ENCODE data around the gene UGGT2. TPM values are rescaled to one million over a fixed set of nuclear protein-coding genes. Genes with fewer than 3 reads are reported as not detected.
A peak's percentile ranks its signal among the peaks of the same experiment; 100 is the strongest.
"Not testable (repeated sequence)": the region's sequence is repeated elsewhere in the genome, so short reads cannot be mapped to it uniquely, and the experiment has no call there.

The UGGT2 gene
- total RNA-seq, 1 experiment from 2014 or later, result 14.5 TPM

- DNase-seq, result no peak
- Histone ChIP-seq H3K4me3 (ENCODE audit: insufficient read depth, low read depth, low read length) (no peak overlapping the region), H3K27me3 (ENCODE audit: control insufficient read depth, insufficient read depth, low read length) (no peaks in the 10 kb centered on the region), H3K36me3 (replicated peaks; ENCODE audit: control insufficient read depth, insufficient read depth, low read length) (no peaks in the 10 kb centered on the region)
These were observed 18.3 kb upstream of the UGGT2 start for GRCh38 chr13:96071504-96071903.

- Histone ChIP-seq H3K4me3 (ENCODE audit: insufficient read depth, low read depth, low read length) (no peak overlapping the region), H3K27me3 (ENCODE audit: control insufficient read depth, insufficient read depth, low read length) (no peaks in the 10 kb centered on the region), H3K36me3 (replicated peaks; ENCODE audit: control insufficient read depth, insufficient read depth, low read length) (no peaks in the 10 kb centered on the region)
- no peak for DNase-seq
These were observed 15.5 kb upstream of the UGGT2 start for GRCh38 chr13:96068729-96069128.

GRCh38 chr13:96065849-96066248, 12.6 kb upstream of the UGGT2 start:
- no peak for DNase-seq
- Histone ChIP-seq H3K27me3 (ENCODE audit: control insufficient read depth, insufficient read depth, low read length) (no peaks in the 10 kb centered on the region; the same call in 1 of the 2 replicates), H3K36me3 (replicated peaks; ENCODE audit: control insufficient read depth, insufficient read depth, low read length) (no peaks in the 10 kb centered on the region), H3K4me3 (ENCODE audit: insufficient read depth, low read depth, low read length) (no peak overlapping the region)

GRCh38 chr13:96052656-96053002, 572 bp downstream of the UGGT2 start:
- no peak for DNase-seq
- Histone ChIP-seq H3K4me3 (ENCODE audit: insufficient read depth, low read depth, low read length) (peak overlapping the region; percentile 96), H3K36me3 (replicated peaks; ENCODE audit: control insufficient read depth, insufficient read depth, low read length) (no peaks in the 10 kb centered on the region), H3K27me3 (ENCODE audit: control insufficient read depth, insufficient read depth, low read length) (no peaks in the 10 kb centered on the region)

GRCh38 chr13:96051946-96052345, 1.3 kb downstream of the UGGT2 start:
- DNase-seq; H3K27me3 ChIP-seq (ENCODE audit: control insufficient read depth, insufficient read depth, low read length); H3K4me3 ChIP-seq (ENCODE audit: insufficient read depth, low read depth, low read length); H3K36me3 ChIP-seq (replicated peaks; ENCODE audit: control insufficient read depth, insufficient read depth, low read length): not testable (repeated sequence)

GRCh38 chr13:96051491-96051890, 1.7 kb downstream of the UGGT2 start:
- not testable (repeated sequence) for H3K36me3 ChIP-seq (replicated peaks; ENCODE audit: control insufficient read depth, insufficient read depth, low read length); H3K4me3 ChIP-seq (ENCODE audit: insufficient read depth, low read depth, low read length); H3K27me3 ChIP-seq (ENCODE audit: control insufficient read depth, insufficient read depth, low read length); DNase-seq

- not testable (repeated sequence) for DNase-seq; H3K4me3 ChIP-seq (ENCODE audit: insufficient read depth, low read depth, low read length); H3K27me3 ChIP-seq (ENCODE audit: control insufficient read depth, insufficient read depth, low read length); H3K36me3 ChIP-seq (replicated peaks; ENCODE audit: control insufficient read depth, insufficient read depth, low read length)
These were observed 2.2 kb downstream of the UGGT2 start for GRCh38 chr13:96050955-96051354.

GRCh38 chr13:96046449-96047126, 6.6 kb downstream of the UGGT2 start:
- not testable (repeated sequence) for H3K27me3 ChIP-seq (ENCODE audit: control insufficient read depth, insufficient read depth, low read length); H3K36me3 ChIP-seq (replicated peaks; ENCODE audit: control insufficient read depth, insufficient read depth, low read length); H3K4me3 ChIP-seq (ENCODE audit: insufficient read depth, low read depth, low read length); DNase-seq

- no peaks in the 10 kb centered on the region for H3K27me3 ChIP-seq (ENCODE audit: control insufficient read depth, insufficient read depth, low read length)
- H3K4me3 ChIP-seq (ENCODE audit: insufficient read depth, low read depth, low read length), result no peak overlapping the region
- no peak for DNase-seq
- no peaks in the 10 kb centered on the region for H3K36me3 ChIP-seq (replicated peaks; ENCODE audit: control insufficient read depth, insufficient read depth, low read length)
These were observed 9.0 kb downstream of the UGGT2 start for GRCh38 chr13:96044238-96044637.

- no peaks in the 10 kb centered on the region for H3K27me3 ChIP-seq (ENCODE audit: control insufficient read depth, insufficient read depth, low read length)
- H3K36me3 ChIP-seq (replicated peaks; ENCODE audit: control insufficient read depth, insufficient read depth, low read length), result no peaks in the 10 kb centered on the region
- H3K4me3 ChIP-seq (ENCODE audit: insufficient read depth, low read depth, low read length), result no peak overlapping the region
- no peak for DNase-seq
These were observed 11.7 kb downstream of the UGGT2 start for GRCh38 chr13:96041326-96042110.

GRCh38 chr13:96036515-96036914, 16.7 kb downstream of the UGGT2 start:
- no peaks in the 10 kb centered on the region for H3K36me3 ChIP-seq (replicated peaks; ENCODE audit: control insufficient read depth, insufficient read depth, low read length)
- no peaks in the 10 kb centered on the region for H3K27me3 ChIP-seq (ENCODE audit: control insufficient read depth, insufficient read depth, low read length)
- DNase-seq, result no peak
- no peak overlapping the region for H3K4me3 ChIP-seq (ENCODE audit: insufficient read depth, low read depth, low read length)

GRCh38 chr13:96034662-96035061, 18.5 kb downstream of the UGGT2 start:
- no peak overlapping the region for H3K4me3 ChIP-seq (ENCODE audit: insufficient read depth, low read depth, low read length)
- DNase-seq, result no peak
- H3K27me3 ChIP-seq (ENCODE audit: control insufficient read depth, insufficient read depth, low read length), result no peaks in the 10 kb centered on the region
- H3K36me3 ChIP-seq (replicated peaks; ENCODE audit: control insufficient read depth, insufficient read depth, low read length), result peaks cover 2% of the 10 kb centered on the region; the same call in 1 of the 2 replicates

- Histone ChIP-seq H3K27me3 (ENCODE audit: control insufficient read depth, insufficient read depth, low read length) (no peaks in the 10 kb centered on the region), H3K36me3 (replicated peaks; ENCODE audit: control insufficient read depth, insufficient read depth, low read length) (peaks cover 2% of the 10 kb centered on the region; the same call in 1 of the 2 replicates), H3K4me3 (ENCODE audit: insufficient read depth, low read depth, low read length) (no peak overlapping the region)
- no peak for DNase-seq
These were observed 19.8 kb downstream of the UGGT2 start for GRCh38 chr13:96033220-96034015.

GRCh38 chr13:96032717-96033116, 20.5 kb downstream of the UGGT2 start:
- Histone ChIP-seq H3K4me3 (ENCODE audit: insufficient read depth, low read depth, low read length) (no peak overlapping the region), H3K36me3 (replicated peaks; ENCODE audit: control insufficient read depth, insufficient read depth, low read length) (peaks cover 2% of the 10 kb centered on the region; the same call in 1 of the 2 replicates)

GRCh38 chr13:96029002-96029401, 24.2 kb downstream of the UGGT2 start:
- DNase-seq, result no peak
- no peak overlapping the region for H3K4me3 ChIP-seq (ENCODE audit: insufficient read depth, low read depth, low read length)
- peaks cover 2% of the 10 kb centered on the region; the same call in 1 of the 2 replicates for H3K36me3 ChIP-seq (replicated peaks; ENCODE audit: control insufficient read depth, insufficient read depth, low read length)
- no peaks in the 10 kb centered on the region for H3K27me3 ChIP-seq (ENCODE audit: control insufficient read depth, insufficient read depth, low read length)

More at GRCh38 chr13:96032717-96033116, 20.5 kb downstream of the UGGT2 start:
- no peak for DNase-seq
- no peaks in the 10 kb centered on the region for H3K27me3 ChIP-seq (ENCODE audit: control insufficient read depth, insufficient read depth, low read length)
